ENCODE data around the gene INPPL1.

GRCh38 chr11:72228844-72229231 is 4.3 kb downstream of the INPPL1 start:
- TF ChIP-seq, protein P1, sequence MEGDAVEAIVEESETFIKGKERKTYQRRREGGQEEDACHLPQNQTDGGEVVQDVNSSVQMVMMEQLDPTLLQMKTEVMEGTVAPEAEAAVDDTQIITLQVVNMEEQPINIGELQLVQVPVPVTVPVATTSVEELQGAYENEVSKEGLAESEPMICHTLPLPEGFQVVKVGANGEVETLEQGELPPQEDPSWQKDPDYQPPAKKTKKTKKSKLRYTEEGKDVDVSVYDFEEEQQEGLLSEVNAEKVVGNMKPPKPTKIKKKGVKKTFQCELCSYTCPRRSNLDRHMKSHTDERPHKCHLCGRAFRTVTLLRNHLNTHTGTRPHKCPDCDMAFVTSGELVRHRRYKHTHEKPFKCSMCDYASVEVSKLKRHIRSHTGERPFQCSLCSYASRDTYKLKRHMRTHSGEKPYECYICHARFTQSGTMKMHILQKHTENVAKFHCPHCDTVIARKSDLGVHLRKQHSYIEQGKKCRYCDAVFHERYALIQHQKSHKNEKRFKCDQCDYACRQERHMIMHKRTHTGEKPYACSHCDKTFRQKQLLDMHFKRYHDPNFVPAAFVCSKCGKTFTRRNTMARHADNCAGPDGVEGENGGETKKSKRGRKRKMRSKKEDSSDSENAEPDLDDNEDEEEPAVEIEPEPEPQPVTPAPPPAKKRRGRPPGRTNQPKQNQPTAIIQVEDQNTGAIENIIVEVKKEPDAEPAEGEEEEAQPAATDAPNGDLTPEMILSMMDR (IDR thresholded peaks at IDR 0.05): no peak
- no peak for TF ChIP-seq EP300 (IDR thresholded peaks at IDR 0.05)
- no peak for TF ChIP-seq POLR2AphosphoS5 (IDR thresholded peaks at IDR 0.05)
- TF ChIP-seq POLR2A (IDR thresholded peaks at IDR 0.05): no peak

Data from suprapubic skin (tissue), 4 donors.